Duodenal mucosa (tissue), 2 donors: ENCODE measurements around the gene KIAA0753.

Experiments used
- H3K27ac ChIP-seq: one replicate; pipeline ENCODE4 v1.7.0; 2013; ENCODE audit warnings: low read depth, low read length
- H3K27me3 ChIP-seq, 2 donors: one replicate each; pipeline ENCODE4 v1.7.0; 2013; ENCODE audit warnings: low read length in 2 of 2, control low read depth in 1 of 2; ENCODE audit not compliant: insufficient read depth in 2 of 2, control insufficient read depth in 1 of 2
- H3K36me3 ChIP-seq, 2 donors: one replicate each; pipeline ENCODE4 v1.7.0; 2013; ENCODE audit warnings: low read length in 2 of 2, control low read depth in 1 of 2; ENCODE audit not compliant: insufficient read depth in 2 of 2, control insufficient read depth in 1 of 2
- H3K4me1 ChIP-seq, 2 donors: one replicate each; pipeline ENCODE4 v1.7.0; 2013; ENCODE audit warnings: low read length in 2 of 2, control low read depth in 1 of 2; ENCODE audit not compliant: insufficient read depth in 2 of 2, control insufficient read depth in 1 of 2
- H3K4me3 ChIP-seq, 2 donors: one replicate each; pipeline ENCODE4 v1.7.0; 2013; ENCODE audit warnings: low read length in 2 of 2, low read depth in 1 of 2
- H3K9ac ChIP-seq, 2 donors: one replicate each; pipeline ENCODE4 v1.7.0; 2013; ENCODE audit warnings: low read length in 2 of 2, low read depth in 1 of 2
- H3K9me3 ChIP-seq, 2 donors: one replicate each; pipeline ENCODE4 v1.7.0; 2013; ENCODE audit warnings: low read length in 2 of 2, control low read depth in 1 of 2; ENCODE audit not compliant: control insufficient read depth in 1 of 2

The KIAA0753 gene

GRCh38 chr17:6528557-6528956 is 112.0 kb downstream of the KIAA0753 start:
- Histone ChIP-seq H3K9ac (no peak overlapping the region), H3K27ac (no peak overlapping the region), H3K36me3 (no peaks in the 10 kb centered on the region), H3K9me3 (no peaks in the 10 kb centered on the region), H3K27me3 (no peaks in the 10 kb centered on the region), H3K4me3 (no peak overlapping the region), H3K4me1 (no peaks in the 10 kb centered on the region)
